NCI-H748 (cell line): ENCODE data around the gene TNFRSF9.
"Not testable (repeated sequence)": the region's sequence is repeated elsewhere in the genome, so short reads cannot be mapped to it uniquely, and the experiment has no call there.

Experiments used
- DNase-seq: peaks from one replicate; lab custom pipeline; 2025; ENCODE audit not compliant: unreplicated experiment; lab: John Stamatoyannopoulos, UW

TNFRSF9 gene

GRCh38 chr1:7940745-7941436 is at the start of gene TNFRSF9:
Gene TNFRSF9 (minus strand): TSS chr1:7940839. CDS start chr1:7939994, 845 bp downstream.
- DNase-seq = no peak

- DNase-seq = no peak
These were observed 49.3 kb upstream of the TNFRSF9 start for GRCh38 chr1:7989762-7990428.

GRCh38 chr1:7988576-7988975 is 47.9 kb upstream of the TNFRSF9 start:
- no peak for DNase-seq

GRCh38 chr1:7987528-7987927 is 46.9 kb upstream of the TNFRSF9 start:
- DNase-seq = no peak

GRCh38 chr1:7985851-7986612 is 45.4 kb upstream of the TNFRSF9 start:
- no peak for DNase-seq

GRCh38 chr1:7984811-7985210 is 44.2 kb upstream of the TNFRSF9 start:
- no peak for DNase-seq

- no peak for DNase-seq
These were observed 42.6 kb upstream of the TNFRSF9 start for GRCh38 chr1:7983086-7983778.

GRCh38 chr1:7980984-7981383 is 40.3 kb upstream of the TNFRSF9 start:
- DNase-seq = no peak

- DNase-seq = peak; percentile 59
These were observed 34.7 kb upstream of the TNFRSF9 start for GRCh38 chr1:7975212-7975865.

- DNase-seq = no peak
These were observed 32.4 kb upstream of the TNFRSF9 start for GRCh38 chr1:7973086-7973485.

GRCh38 chr1:7972285-7972684 is 31.6 kb upstream of the TNFRSF9 start:
- DNase-seq = no peak

- DNase-seq = no peak
These were observed 30.4 kb upstream of the TNFRSF9 start for GRCh38 chr1:7971024-7971423.

GRCh38 chr1:7970246-7970645 is 29.6 kb upstream of the TNFRSF9 start:
- DNase-seq = no peak

- no peak for DNase-seq
These were observed 27.0 kb upstream of the TNFRSF9 start for GRCh38 chr1:7967651-7968050.

GRCh38 chr1:7967196-7967595 is 26.6 kb upstream of the TNFRSF9 start:
- DNase-seq = no peak

GRCh38 chr1:7964476-7964875 is 23.8 kb upstream of the TNFRSF9 start:
- DNase-seq = no peak

GRCh38 chr1:7963841-7964240 is 23.2 kb upstream of the TNFRSF9 start:
- not testable (repeated sequence) for DNase-seq

GRCh38 chr1:7963378-7963730 is 22.7 kb upstream of the TNFRSF9 start:
- DNase-seq = not testable (repeated sequence)

GRCh38 chr1:7962636-7963377 is 22.2 kb upstream of the TNFRSF9 start:
- DNase-seq = no peak

- no peak for DNase-seq
These were observed 21.3 kb upstream of the TNFRSF9 start for GRCh38 chr1:7962014-7962335.
